GM03348 (cell line): ENCODE results near the gene GPATCH4.
A peak's percentile ranks its signal among the peaks of the same experiment; 100 is the strongest.
"Not testable (repeated sequence)": the region's sequence is repeated elsewhere in the genome, so short reads cannot be mapped to it uniquely, and the experiment has no call there.

Experiments
- DNase-seq: peaks from one replicate; pipeline ENCODE4 v3.0.0; 2012; ENCODE audit warnings: low spot score

Gene GPATCH4

GRCh38 chr1:156626079-156626438 lies 24.8 kb upstream of the GPATCH4 start:
- no peak for DNase-seq

- DNase-seq: peak; percentile 68
Observed at GRCh38 chr1:156625436-156626078, 24.3 kb upstream of the GPATCH4 start.

- no peak for DNase-seq
Observed at GRCh38 chr1:156624814-156625435, 23.6 kb upstream of the GPATCH4 start.

- peak; percentile 67 for DNase-seq
Observed at GRCh38 chr1:156623946-156624813, 22.9 kb upstream of the GPATCH4 start.

GRCh38 chr1:156622581-156623297 lies 21.5 kb upstream of the GPATCH4 start:
- DNase-seq: no peak

GRCh38 chr1:156619582-156619955 lies 18.3 kb upstream of the GPATCH4 start:
- DNase-seq: no peak

GRCh38 chr1:156618853-156619581 lies 17.7 kb upstream of the GPATCH4 start, which contains the start of gene HAPLN2:
HAPLN2 (plus strand) TSS chr1:156619415; CDS start chr1:156623491, 4,076 bp downstream.
- DNase-seq: no peak

- no peak for DNase-seq
Observed at GRCh38 chr1:156616463-156616862, 15.2 kb upstream of the GPATCH4 start.

GRCh38 chr1:156615946-156616345 lies 14.7 kb upstream of the GPATCH4 start:
- DNase-seq: no peak

GRCh38 chr1:156612666-156613065 lies 11.4 kb upstream of the GPATCH4 start:
- no peak for DNase-seq

GRCh38 chr1:156610072-156610471 lies 8.8 kb upstream of the GPATCH4 start:
- DNase-seq: not testable (repeated sequence)

- no peak for DNase-seq
Observed at GRCh38 chr1:156608981-156609380, 7.7 kb upstream of the GPATCH4 start.

- DNase-seq: peak; percentile 84
Observed at GRCh38 chr1:156608036-156608674, 6.9 kb upstream of the GPATCH4 start.

GRCh38 chr1:156607344-156607743 lies 6.1 kb upstream of the GPATCH4 start:
- not testable (repeated sequence) for DNase-seq

- DNase-seq: no peak
Observed at GRCh38 chr1:156602557-156602993, 1.3 kb upstream of the GPATCH4 start.

- no peak for DNase-seq
Observed at GRCh38 chr1:156601892-156602291, 613 bp upstream of the GPATCH4 start.

- DNase-seq: no peak
Observed at GRCh38 chr1:156600733-156601121, 552 bp downstream of the GPATCH4 start.

GRCh38 chr1:156599811-156600210 lies 1.5 kb downstream of the GPATCH4 start:
- DNase-seq: no peak

GRCh38 chr1:156598731-156599432 lies 2.4 kb downstream of the GPATCH4 start:
- DNase-seq: no peak

- DNase-seq: no peak
Observed at GRCh38 chr1:156598125-156598524, 3.2 kb downstream of the GPATCH4 start.
